Effector memory CD4-positive, alpha-beta T cell (primary cell): ENCODE measurements around the gene HOXB1.
A peak's percentile ranks its signal among the peaks of the same experiment; 100 is the strongest.

Experiments
- DNase-seq, 3 donors: peaks; one replicate each; pipeline ENCODE4 v3.0.0-alpha.2; 2020
- H3K27ac ChIP-seq: 2 replicates; pipeline ENCODE4 v1.7.0; 2013; ENCODE audit warnings: mild to moderate bottlenecking, low read length, moderate library complexity; ENCODE audit not compliant: insufficient read depth, poor library complexity, severe bottlenecking
- H3K27me3 ChIP-seq: replicated peaks from 2 replicates; pipeline ENCODE4 v1.7.0; 2013; ENCODE audit warnings: mild to moderate bottlenecking, low read length; ENCODE audit not compliant: insufficient read depth, control insufficient read depth, poor library complexity, severe bottlenecking
- H3K36me3 ChIP-seq: 2 replicates; pipeline ENCODE4 v1.7.0; 2013; ENCODE audit warnings: mild to moderate bottlenecking, low read length, moderate library complexity; ENCODE audit not compliant: control insufficient read depth, insufficient read depth
- H3K4me1 ChIP-seq: 2 replicates; pipeline ENCODE4 v1.7.0; 2013; ENCODE audit warnings: low read length, mild to moderate bottlenecking; ENCODE audit not compliant: control insufficient read depth, insufficient read depth, poor library complexity, severe bottlenecking
- H3K4me3 ChIP-seq: 2 replicates; pipeline ENCODE4 v1.7.0; 2013; ENCODE audit warnings: low read length, low read depth, mild to moderate bottlenecking; ENCODE audit not compliant: insufficient read depth, poor library complexity, severe bottlenecking
- H3K9me3 ChIP-seq: 2 replicates; pipeline ENCODE4 v1.7.0; 2013; ENCODE audit warnings: mild to moderate bottlenecking, low read length, moderate library complexity; ENCODE audit not compliant: control insufficient read depth

HOXB1 gene

GRCh38 chr17:48553826-48554225 lies 23.0 kb upstream of the HOXB1 start:
- H3K36me3 ChIP-seq: no peaks in the 10 kb centered on the region
- H3K27ac ChIP-seq: no peak overlapping the region
- no peaks in the 10 kb centered on the region for H3K27me3 ChIP-seq
- DNase-seq: no peak
- H3K4me1 ChIP-seq: peaks cover 1% of the 10 kb centered on the region
- no peak overlapping the region for H3K4me3 ChIP-seq
- no peaks in the 10 kb centered on the region for H3K9me3 ChIP-seq

GRCh38 chr17:48553190-48553547 lies 22.4 kb upstream of the HOXB1 start:
- H3K27me3 ChIP-seq: no peaks in the 10 kb centered on the region
- no peaks in the 10 kb centered on the region for H3K36me3 ChIP-seq
- H3K4me1 ChIP-seq: peaks cover 5% of the 10 kb centered on the region
- H3K9me3 ChIP-seq: no peaks in the 10 kb centered on the region
- H3K4me3 ChIP-seq: no peak overlapping the region
- H3K27ac ChIP-seq: no peak overlapping the region
- DNase-seq: no peak

- no peaks in the 10 kb centered on the region for H3K36me3 ChIP-seq
- peaks cover 5% of the 10 kb centered on the region for H3K4me1 ChIP-seq
- no peak overlapping the region for H3K27ac ChIP-seq
- no peak for DNase-seq
- H3K27me3 ChIP-seq: no peaks in the 10 kb centered on the region
- H3K9me3 ChIP-seq: no peaks in the 10 kb centered on the region
- no peak overlapping the region for H3K4me3 ChIP-seq
Observed at GRCh38 chr17:48552466-48553189, 21.8 kb upstream of the HOXB1 start.

GRCh38 chr17:48551596-48552465 lies 21.0 kb upstream of the HOXB1 start:
- peaks cover 6% of the 10 kb centered on the region for H3K4me1 ChIP-seq

GRCh38 chr17:48551214-48551555 lies 20.4 kb upstream of the HOXB1 start:
- DNase-seq: no peak
- Histone ChIP-seq H3K27me3 (no peaks in the 10 kb centered on the region), H3K4me3 (no peak overlapping the region), H3K36me3 (no peaks in the 10 kb centered on the region), H3K27ac (no peak overlapping the region), H3K4me1 (peaks cover 12% of the 10 kb centered on the region), H3K9me3 (no peaks in the 10 kb centered on the region)

More at GRCh38 chr17:48551596-48552465, 21.0 kb upstream of the HOXB1 start:
- Histone ChIP-seq H3K27ac (no peak overlapping the region), H3K4me3 (no peak overlapping the region), H3K36me3 (no peaks in the 10 kb centered on the region), H3K9me3 (no peaks in the 10 kb centered on the region), H3K27me3 (no peaks in the 10 kb centered on the region)
- no peak for DNase-seq

- H3K27me3 ChIP-seq: no peaks in the 10 kb centered on the region
- H3K36me3 ChIP-seq: no peaks in the 10 kb centered on the region
- H3K4me1 ChIP-seq: peaks cover 12% of the 10 kb centered on the region
- no peak overlapping the region for H3K27ac ChIP-seq
- no peaks in the 10 kb centered on the region for H3K9me3 ChIP-seq
- no peak overlapping the region for H3K4me3 ChIP-seq
- no peak for DNase-seq
Observed at GRCh38 chr17:48550502-48551213, 19.8 kb upstream of the HOXB1 start.

- DNase-seq: no peak
- H3K4me1 ChIP-seq: peaks cover 12% of the 10 kb centered on the region
- no peak overlapping the region for H3K27ac ChIP-seq
- no peaks in the 10 kb centered on the region for H3K36me3 ChIP-seq
- H3K27me3 ChIP-seq: no peaks in the 10 kb centered on the region
- no peak overlapping the region for H3K4me3 ChIP-seq
- no peaks in the 10 kb centered on the region for H3K9me3 ChIP-seq
Observed at GRCh38 chr17:48549914-48550501, 19.2 kb upstream of the HOXB1 start.

- no peaks in the 10 kb centered on the region for H3K27me3 ChIP-seq
- H3K27ac ChIP-seq: no peak overlapping the region
- no peak for DNase-seq
- H3K4me1 ChIP-seq: peaks cover 16% of the 10 kb centered on the region
- no peak overlapping the region for H3K4me3 ChIP-seq
- H3K36me3 ChIP-seq: no peaks in the 10 kb centered on the region
- H3K9me3 ChIP-seq: no peaks in the 10 kb centered on the region
Observed at GRCh38 chr17:48549281-48549630, 18.4 kb upstream of the HOXB1 start.

GRCh38 chr17:48548523-48549280 lies 17.9 kb upstream of the HOXB1 start:
- Histone ChIP-seq H3K9me3 (no peaks in the 10 kb centered on the region), H3K4me3 (no peak overlapping the region), H3K27ac (peak overlapping the region; percentile 52), H3K27me3 (no peaks in the 10 kb centered on the region), H3K4me1 (peaks cover 18% of the 10 kb centered on the region), H3K36me3 (no peaks in the 10 kb centered on the region)
- no peak for DNase-seq
